PC-9 (cell line): Measurements from ENCODE around the gene CGB5.
"Not testable (repeated sequence)": the region's sequence is repeated elsewhere in the genome, so short reads cannot be mapped to it uniquely, and the experiment has no call there.

ENCODE experiments used
- EZH2 ChIP-seq: fragments of 200-600 bp; sonication (generic); IDR thresholded peaks from 2 replicates; pipeline ENCODE4 v1.8.0; 2017; ENCODE audit warnings: antibody characterized with exemption, low read depth
- TF ChIP-seq, protein P1 (sequence below): fragments of 200-600 bp; sonication (generic); conservative IDR thresholded peaks from 2 replicates; pipeline ENCODE4 v1.6.1; 2017; ENCODE audit warnings: mixed run types, antibody characterized with exemption, mild to moderate bottlenecking, moderate library complexity

DNA sequence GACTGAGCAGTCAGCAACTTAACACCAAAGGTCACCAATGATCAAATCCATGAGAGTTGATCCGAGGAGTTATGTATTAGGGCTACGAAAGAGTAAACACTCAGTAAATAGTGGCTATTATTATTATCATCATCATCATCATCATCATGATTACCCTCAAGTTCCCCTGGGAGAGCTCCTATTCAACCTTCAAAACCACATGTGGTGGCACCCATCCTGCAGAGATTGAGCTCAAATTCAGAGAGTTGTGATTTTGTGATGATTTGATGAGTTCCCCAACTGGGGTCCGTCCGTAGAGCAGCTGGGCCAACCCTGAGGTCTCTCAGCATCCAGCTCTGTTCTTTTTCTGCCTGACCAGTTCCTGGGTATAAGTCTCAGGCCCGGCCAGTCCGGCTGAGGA lies 18.6 kb upstream of the CGB5 start:
- TF ChIP-seq, protein P1, sequence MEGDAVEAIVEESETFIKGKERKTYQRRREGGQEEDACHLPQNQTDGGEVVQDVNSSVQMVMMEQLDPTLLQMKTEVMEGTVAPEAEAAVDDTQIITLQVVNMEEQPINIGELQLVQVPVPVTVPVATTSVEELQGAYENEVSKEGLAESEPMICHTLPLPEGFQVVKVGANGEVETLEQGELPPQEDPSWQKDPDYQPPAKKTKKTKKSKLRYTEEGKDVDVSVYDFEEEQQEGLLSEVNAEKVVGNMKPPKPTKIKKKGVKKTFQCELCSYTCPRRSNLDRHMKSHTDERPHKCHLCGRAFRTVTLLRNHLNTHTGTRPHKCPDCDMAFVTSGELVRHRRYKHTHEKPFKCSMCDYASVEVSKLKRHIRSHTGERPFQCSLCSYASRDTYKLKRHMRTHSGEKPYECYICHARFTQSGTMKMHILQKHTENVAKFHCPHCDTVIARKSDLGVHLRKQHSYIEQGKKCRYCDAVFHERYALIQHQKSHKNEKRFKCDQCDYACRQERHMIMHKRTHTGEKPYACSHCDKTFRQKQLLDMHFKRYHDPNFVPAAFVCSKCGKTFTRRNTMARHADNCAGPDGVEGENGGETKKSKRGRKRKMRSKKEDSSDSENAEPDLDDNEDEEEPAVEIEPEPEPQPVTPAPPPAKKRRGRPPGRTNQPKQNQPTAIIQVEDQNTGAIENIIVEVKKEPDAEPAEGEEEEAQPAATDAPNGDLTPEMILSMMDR: not testable (repeated sequence)
- TF ChIP-seq EZH2: not testable (repeated sequence)
